GM23338 (cell line): ENCODE data around the gene BRME1.

ENCODE experiments used
- EZH2phosphoT487 ChIP-seq: fragments of 200-600 bp; sonication (generic); IDR thresholded peaks from one replicate; pipeline ENCODE4 v1.8.1; 2018; ENCODE audit warnings: antibody characterized with exemption; ENCODE audit not compliant: unreplicated experiment
- POLR2AphosphoS5 ChIP-seq: IDR thresholded peaks from 2 replicates; pipeline ENCODE4 v1.6.1; 2016; ENCODE audit warnings: antibody characterized with exemption, low read depth
- STAT1 ChIP-seq: IDR thresholded peaks from one replicate; pipeline ENCODE4 v1.6.1; 2016; ENCODE audit warnings: antibody characterized with exemption; ENCODE audit not compliant: unreplicated experiment
- TF ChIP-seq, protein P1 (sequence below), 2 experiments: fragments of 200-600 bp in 1 of 2; sonication (generic) in 1 of 2; conservative IDR thresholded peaks; 2 replicates each; pipeline versions ENCODE4 v1.5.1 to v1.6.1; 2016 to 2017; ENCODE audit warnings: antibody characterized with exemption in 2 of 2, low read depth in 2 of 2, mild to moderate bottlenecking in 2 of 2, moderate library complexity in 1 of 2
- TF ChIP-seq, protein P2 (sequence below): IDR thresholded peaks from 2 replicates; pipeline ENCODE4 v1.6.1; 2016; ENCODE audit warnings: antibody characterized with exemption

DNA sequence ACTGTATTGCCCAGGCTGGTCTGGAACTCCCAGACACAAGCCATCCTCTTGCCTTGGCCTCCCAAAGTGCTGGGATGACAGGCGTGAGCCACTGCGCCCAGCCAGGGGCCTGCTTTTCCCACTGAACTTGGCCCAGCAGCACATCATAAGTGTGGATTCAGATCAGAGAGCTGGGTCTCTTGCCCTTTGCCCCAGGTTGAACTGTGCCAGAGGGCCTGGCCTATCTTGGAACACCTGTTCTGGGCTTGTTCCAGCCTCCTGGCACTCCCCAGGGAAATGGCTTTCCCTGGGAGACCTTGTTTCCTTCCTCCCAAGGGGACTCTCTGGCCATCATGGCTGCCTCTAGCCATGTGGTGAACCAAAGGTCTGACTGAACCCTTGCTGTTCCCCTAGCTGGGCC is 3.5 kb upstream of the BRME1 start:
- TF ChIP-seq, protein P1, sequence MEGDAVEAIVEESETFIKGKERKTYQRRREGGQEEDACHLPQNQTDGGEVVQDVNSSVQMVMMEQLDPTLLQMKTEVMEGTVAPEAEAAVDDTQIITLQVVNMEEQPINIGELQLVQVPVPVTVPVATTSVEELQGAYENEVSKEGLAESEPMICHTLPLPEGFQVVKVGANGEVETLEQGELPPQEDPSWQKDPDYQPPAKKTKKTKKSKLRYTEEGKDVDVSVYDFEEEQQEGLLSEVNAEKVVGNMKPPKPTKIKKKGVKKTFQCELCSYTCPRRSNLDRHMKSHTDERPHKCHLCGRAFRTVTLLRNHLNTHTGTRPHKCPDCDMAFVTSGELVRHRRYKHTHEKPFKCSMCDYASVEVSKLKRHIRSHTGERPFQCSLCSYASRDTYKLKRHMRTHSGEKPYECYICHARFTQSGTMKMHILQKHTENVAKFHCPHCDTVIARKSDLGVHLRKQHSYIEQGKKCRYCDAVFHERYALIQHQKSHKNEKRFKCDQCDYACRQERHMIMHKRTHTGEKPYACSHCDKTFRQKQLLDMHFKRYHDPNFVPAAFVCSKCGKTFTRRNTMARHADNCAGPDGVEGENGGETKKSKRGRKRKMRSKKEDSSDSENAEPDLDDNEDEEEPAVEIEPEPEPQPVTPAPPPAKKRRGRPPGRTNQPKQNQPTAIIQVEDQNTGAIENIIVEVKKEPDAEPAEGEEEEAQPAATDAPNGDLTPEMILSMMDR (conservative IDR thresholded peaks at IDR 0.05; ENCODE audit: low read depth in 2 of 2), result no peak
- TF ChIP-seq EZH2phosphoT487, result no peak
- TF ChIP-seq STAT1, result no peak
- no peak for TF ChIP-seq POLR2AphosphoS5
- TF ChIP-seq, protein P2, sequence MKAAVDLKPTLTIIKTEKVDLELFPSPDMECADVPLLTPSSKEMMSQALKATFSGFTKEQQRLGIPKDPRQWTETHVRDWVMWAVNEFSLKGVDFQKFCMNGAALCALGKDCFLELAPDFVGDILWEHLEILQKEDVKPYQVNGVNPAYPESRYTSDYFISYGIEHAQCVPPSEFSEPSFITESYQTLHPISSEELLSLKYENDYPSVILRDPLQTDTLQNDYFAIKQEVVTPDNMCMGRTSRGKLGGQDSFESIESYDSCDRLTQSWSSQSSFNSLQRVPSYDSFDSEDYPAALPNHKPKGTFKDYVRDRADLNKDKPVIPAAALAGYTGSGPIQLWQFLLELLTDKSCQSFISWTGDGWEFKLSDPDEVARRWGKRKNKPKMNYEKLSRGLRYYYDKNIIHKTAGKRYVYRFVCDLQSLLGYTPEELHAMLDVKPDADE, result no peak
